Adipocyte (in vitro differentiated cells): ENCODE measurements around the gene TRIM54.

Experiments used
- DNase-seq: peaks from one replicate; pipeline ENCODE4 v3.0.0-alpha.2; 2015; ENCODE audit warnings: low read depth
- H3K27me3 ChIP-seq: replicated peaks from 2 replicates; pipeline ENCODE4 v1.7.0; 2013; ENCODE audit warnings: mild to moderate bottlenecking, low read length, moderate library complexity; ENCODE audit not compliant: control insufficient read depth, insufficient read depth
- H3K36me3 ChIP-seq: 2 replicates; pipeline ENCODE4 v1.7.0; 2013; ENCODE audit warnings: low read length, mild to moderate bottlenecking, moderate library complexity; ENCODE audit not compliant: control insufficient read depth, insufficient read depth, severe bottlenecking
- H3K4me1 ChIP-seq: 2 replicates; pipeline ENCODE4 v1.7.0; 2013; ENCODE audit warnings: mild to moderate bottlenecking, low read length, moderate library complexity; ENCODE audit not compliant: control insufficient read depth, insufficient read depth
- H3K4me3 ChIP-seq: 2 replicates; pipeline ENCODE4 v1.7.0; 2013; ENCODE audit warnings: mild to moderate bottlenecking, low read length, moderate library complexity
- H3K9ac ChIP-seq: 2 replicates; pipeline ENCODE4 v1.7.0; 2013; ENCODE audit warnings: mild to moderate bottlenecking, low read length, moderate library complexity
- H3K9me3 ChIP-seq: 2 replicates; pipeline ENCODE4 v1.7.0; 2013; ENCODE audit warnings: mild to moderate bottlenecking, low read length, moderate library complexity; ENCODE audit not compliant: control insufficient read depth

TRIM54 gene, protein sequence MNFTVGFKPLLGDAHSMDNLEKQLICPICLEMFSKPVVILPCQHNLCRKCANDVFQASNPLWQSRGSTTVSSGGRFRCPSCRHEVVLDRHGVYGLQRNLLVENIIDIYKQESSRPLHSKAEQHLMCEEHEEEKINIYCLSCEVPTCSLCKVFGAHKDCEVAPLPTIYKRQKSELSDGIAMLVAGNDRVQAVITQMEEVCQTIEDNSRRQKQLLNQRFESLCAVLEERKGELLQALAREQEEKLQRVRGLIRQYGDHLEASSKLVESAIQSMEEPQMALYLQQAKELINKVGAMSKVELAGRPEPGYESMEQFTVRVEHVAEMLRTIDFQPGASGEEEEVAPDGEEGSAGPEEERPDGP

DNA sequence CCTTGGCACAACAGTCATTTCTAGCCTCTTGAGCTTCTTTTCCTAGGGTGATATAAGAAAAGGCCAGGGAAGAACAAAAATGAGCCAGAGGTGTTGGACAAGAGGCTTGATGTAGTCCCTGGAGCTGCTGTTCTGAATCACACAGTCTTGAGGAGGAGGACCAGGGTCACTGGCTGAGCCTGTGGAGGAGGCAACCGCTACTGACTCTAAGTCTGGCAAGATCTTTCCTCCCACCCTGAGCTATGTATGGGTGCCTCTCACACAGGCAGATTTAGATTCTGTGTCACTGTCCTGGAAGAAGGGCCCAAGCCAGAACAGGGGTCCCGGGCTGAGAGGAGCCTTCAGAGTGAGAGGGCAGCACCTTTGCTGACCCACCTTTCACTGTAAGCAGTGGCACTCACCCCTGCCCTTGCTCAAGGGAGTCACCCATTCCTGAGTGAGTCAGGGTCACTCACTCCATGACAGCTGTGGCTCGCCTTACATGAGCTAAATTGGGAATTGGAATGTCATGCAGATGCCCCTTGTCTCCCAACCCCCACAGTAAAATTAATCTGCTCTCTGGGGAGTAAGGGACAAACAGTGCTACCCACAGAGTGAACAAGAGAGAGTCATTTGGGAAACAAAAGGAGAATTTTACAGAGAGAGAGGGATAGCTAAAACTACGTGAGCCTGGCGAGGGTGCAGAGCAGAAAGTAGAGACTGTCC, at the start of gene TRIM54:
Gene TRIM54 (plus strand): TSS at position 575 of the 705 bp plus-strand sequence. CDS start 303 bp downstream, outside the sequence.
- DNase-seq = peak; percentile 28
- no peaks in the 10 kb centered on the region for H3K36me3 ChIP-seq
- peaks cover 30% of the 10 kb centered on the region for H3K27me3 ChIP-seq
- no peak within 1 kb of the TSS for H3K9ac ChIP-seq
- H3K4me3 ChIP-seq = no peak within 1 kb of the TSS
- H3K9me3 ChIP-seq = no peaks in the 10 kb centered on the region
- H3K4me1 ChIP-seq = peaks cover 9% of the 10 kb centered on the region

DNA sequence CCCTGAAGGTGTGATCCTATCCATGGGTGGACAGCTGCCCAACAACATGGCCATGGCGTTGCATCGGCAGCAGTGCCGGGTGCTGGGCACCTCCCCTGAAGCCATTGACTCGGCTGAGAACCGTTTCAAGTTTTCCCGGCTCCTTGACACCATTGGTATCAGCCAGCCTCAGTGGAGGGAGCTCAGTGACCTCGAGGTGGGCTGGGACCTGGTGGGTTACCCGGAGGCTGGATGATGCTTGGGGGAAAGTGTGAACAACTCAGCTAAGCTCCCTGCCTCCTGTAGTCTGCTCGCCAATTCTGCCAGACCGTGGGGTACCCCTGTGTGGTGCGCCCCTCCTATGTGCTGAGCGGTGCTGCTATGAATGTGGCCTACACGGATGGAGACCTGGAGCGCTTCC, 48.9 kb upstream of the TRIM54 start:
- Histone ChIP-seq H3K4me3 (no peak overlapping the region), H3K9ac (no peak overlapping the region), H3K36me3 (peaks cover 93% of the 10 kb centered on the region), H3K4me1 (no peaks in the 10 kb centered on the region), H3K27me3 (no peaks in the 10 kb centered on the region), H3K9me3 (no peaks in the 10 kb centered on the region)
- DNase-seq = no peak

DNA sequence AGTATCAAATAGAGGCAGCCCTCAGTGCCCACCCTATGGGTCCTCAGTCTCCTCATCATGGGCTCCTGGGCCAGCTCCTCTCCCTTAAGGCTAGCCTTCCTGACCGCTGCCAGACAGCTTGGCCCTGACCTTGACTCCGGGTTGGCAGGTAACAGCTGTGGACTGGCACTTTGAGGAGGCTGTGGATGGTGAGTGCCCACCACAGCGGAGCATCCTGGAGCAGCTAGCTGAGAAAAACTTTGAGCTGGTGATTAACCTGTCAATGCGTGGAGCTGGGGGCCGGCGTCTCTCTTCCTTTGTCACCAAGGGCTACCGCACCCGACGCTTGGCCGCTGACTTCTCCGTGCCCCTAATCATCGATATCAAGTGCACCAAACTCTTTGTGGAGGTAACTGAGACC, 46.1 kb upstream of the TRIM54 start:
- Histone ChIP-seq H3K9me3 (no peaks in the 10 kb centered on the region), H3K36me3 (peaks cover 99% of the 10 kb centered on the region), H3K4me1 (no peaks in the 10 kb centered on the region), H3K4me3 (no peak overlapping the region), H3K27me3 (no peaks in the 10 kb centered on the region), H3K9ac (no peak overlapping the region)
- DNase-seq = no peak

DNA sequence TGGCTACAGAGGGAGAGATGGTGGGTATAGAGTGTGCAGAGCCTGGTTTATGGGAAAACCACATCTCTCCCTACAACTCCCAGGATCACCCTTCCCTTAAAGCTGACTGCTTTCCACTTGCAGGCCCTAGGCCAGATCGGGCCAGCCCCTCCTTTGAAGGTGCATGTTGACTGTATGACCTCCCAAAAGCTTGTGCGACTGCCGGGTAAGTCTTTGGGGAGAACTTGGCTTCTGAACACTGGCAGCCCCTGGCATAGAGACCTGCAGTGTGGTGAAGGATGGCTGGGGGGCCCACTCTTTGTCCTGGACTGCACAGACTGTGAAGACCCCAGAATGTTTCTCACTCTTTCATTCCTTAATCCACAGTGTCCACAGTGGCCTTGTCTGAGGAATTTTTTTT, 45.6 kb upstream of the TRIM54 start:
- no peaks in the 10 kb centered on the region for H3K4me1 ChIP-seq
- peaks cover 99% of the 10 kb centered on the region for H3K36me3 ChIP-seq
- H3K9ac ChIP-seq = no peak overlapping the region
- H3K4me3 ChIP-seq = no peak overlapping the region
- no peaks in the 10 kb centered on the region for H3K9me3 ChIP-seq
- DNase-seq = no peak
- H3K27me3 ChIP-seq = no peaks in the 10 kb centered on the region

DNA sequence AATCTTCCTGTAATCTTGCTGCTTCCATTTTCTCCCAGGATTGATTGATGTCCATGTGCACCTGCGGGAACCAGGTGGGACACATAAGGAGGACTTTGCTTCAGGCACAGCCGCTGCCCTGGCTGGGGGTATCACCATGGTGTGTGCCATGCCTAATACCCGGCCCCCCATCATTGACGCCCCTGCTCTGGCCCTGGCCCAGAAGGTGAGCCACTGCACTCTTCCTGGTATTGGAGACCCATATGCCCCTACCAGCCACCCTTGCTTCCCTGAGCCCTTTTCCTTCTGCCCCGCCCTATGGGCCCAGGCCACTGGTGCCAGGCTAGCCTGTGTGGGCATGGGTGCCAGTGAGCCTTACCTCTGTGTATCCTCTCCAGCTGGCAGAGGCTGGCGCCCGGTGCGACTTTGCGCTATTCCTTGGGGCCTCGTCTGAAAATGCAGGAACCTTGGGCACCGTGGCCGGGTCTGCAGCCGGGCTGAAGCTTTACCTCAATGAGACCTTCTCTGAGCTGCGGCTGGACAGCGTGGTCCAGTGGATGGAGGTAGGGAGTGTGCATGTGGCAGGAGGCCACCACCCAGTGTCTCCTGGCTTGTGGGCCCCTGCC, 44.8 kb upstream of the TRIM54 start:
- no peaks in the 10 kb centered on the region for H3K9me3 ChIP-seq
- no peak overlapping the region for H3K4me3 ChIP-seq
- no peaks in the 10 kb centered on the region for H3K27me3 ChIP-seq
- H3K9ac ChIP-seq = no peak overlapping the region
- DNase-seq = no peak
- H3K4me1 ChIP-seq = no peaks in the 10 kb centered on the region
- H3K36me3 ChIP-seq = peaks cover 99% of the 10 kb centered on the region

DNA sequence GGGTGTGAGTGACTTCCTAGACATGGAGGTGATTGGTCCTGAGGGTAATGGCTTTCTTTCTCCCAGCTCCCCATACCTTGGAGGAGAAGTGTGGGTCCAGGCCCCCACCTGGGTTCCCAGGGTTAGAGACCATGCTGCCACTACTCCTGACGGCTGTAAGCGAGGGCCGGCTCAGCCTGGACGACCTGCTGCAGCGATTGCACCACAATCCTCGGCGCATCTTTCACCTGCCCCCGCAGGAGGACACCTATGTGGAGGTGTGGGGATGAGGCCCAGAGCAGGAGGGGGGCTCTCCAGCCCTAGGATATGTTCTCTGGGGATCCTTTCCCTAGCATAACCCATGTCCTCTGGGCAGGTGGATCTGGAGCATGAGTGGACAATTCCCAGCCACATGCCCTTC, 43.3 kb upstream of the TRIM54 start:
- no peak for DNase-seq
- H3K9me3 ChIP-seq = no peaks in the 10 kb centered on the region
- H3K27me3 ChIP-seq = no peaks in the 10 kb centered on the region
- no peaks in the 10 kb centered on the region for H3K4me1 ChIP-seq
- peaks cover 99% of the 10 kb centered on the region for H3K36me3 ChIP-seq
- H3K4me3 ChIP-seq = no peak overlapping the region
- H3K9ac ChIP-seq = no peak overlapping the region

DNA sequence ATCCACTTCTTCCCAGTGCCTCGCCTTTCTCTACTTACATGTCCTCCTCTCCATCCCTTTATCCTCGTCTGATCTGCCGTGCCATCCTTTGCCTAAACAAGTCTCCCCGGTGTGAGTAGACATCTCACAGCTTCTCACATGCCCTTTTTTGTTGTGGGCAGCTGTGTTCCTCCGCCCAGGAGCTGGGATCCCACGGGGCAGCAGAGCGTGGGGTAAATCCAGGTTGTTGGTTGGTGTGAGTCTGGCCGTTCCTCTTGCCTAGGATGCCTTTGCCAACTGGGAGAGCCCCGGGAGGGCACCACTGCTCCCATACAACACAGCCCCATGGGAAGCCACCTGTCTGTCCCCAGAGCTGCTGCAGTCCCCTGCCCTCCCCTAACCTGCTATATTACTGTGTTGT, 41.8 kb upstream of the TRIM54 start:
- no peaks in the 10 kb centered on the region for H3K9me3 ChIP-seq
- no peak overlapping the region for H3K9ac ChIP-seq
- H3K27me3 ChIP-seq = no peaks in the 10 kb centered on the region
- H3K4me3 ChIP-seq = no peak overlapping the region
- H3K36me3 ChIP-seq = peaks cover 91% of the 10 kb centered on the region
- no peak for DNase-seq
- no peaks in the 10 kb centered on the region for H3K4me1 ChIP-seq

DNA sequence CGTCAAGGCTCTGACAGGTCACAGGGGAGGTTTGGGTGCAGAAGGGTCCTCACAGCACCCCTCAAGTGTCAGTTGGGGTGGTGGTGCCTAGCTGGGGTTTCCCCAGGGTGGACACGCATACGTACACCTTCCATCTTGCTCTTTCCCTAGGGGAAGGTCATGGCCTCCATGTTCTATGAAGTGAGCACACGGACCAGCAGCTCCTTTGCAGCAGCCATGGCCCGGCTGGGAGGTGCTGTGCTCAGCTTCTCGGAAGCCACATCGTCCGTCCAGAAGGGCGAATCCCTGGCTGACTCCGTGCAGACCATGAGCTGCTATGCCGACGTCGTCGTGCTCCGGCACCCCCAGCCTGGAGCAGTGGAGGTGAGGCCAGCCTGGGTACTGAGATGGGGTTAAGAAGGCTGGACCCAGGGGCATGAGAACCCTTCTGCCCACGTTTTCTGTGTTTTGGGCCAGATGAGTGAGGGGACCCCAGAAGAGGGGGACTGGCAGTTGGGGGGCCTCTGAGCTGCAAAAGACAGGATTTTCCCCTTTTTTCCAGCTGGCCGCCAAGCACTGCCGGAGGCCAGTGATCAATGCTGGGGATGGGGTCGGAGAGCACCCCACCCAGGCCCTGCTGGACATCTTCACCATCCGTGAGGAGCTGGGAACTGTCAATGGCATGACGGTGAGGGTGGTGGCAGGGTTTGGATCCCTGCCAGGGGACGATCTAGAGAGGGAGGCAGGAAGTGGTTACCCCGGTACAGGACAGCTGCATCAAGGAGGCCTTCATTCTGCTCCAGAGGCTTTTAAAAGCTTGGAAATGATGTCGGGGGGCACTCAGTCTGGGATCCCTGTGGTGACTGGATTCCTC, 40.2 kb upstream of the TRIM54 start:
- no peak for DNase-seq
- H3K9ac ChIP-seq = no peak overlapping the region
- H3K4me1 ChIP-seq = no peaks in the 10 kb centered on the region
- H3K36me3 ChIP-seq = peaks cover 75% of the 10 kb centered on the region
- H3K4me3 ChIP-seq = no peak overlapping the region
- H3K9me3 ChIP-seq = no peaks in the 10 kb centered on the region
- no peaks in the 10 kb centered on the region for H3K27me3 ChIP-seq

DNA sequence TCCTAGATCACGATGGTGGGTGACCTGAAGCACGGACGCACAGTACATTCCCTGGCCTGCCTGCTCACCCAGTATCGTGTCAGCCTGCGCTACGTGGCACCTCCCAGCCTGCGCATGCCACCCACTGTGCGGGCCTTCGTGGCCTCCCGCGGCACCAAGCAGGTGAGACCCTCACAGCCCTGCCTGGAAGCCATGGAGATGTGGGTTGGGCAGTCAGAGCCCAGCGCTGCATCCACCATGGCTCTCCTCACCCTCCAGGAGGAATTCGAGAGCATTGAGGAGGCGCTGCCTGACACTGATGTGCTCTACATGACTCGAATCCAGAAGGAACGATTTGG, 39.6 kb upstream of the TRIM54 start:
- H3K36me3 ChIP-seq = peaks cover 69% of the 10 kb centered on the region
- H3K4me1 ChIP-seq = no peaks in the 10 kb centered on the region
- H3K27me3 ChIP-seq = no peaks in the 10 kb centered on the region
- no peaks in the 10 kb centered on the region for H3K9me3 ChIP-seq
- no peak overlapping the region for H3K9ac ChIP-seq
- DNase-seq = no peak
- H3K4me3 ChIP-seq = no peak overlapping the region

DNA sequence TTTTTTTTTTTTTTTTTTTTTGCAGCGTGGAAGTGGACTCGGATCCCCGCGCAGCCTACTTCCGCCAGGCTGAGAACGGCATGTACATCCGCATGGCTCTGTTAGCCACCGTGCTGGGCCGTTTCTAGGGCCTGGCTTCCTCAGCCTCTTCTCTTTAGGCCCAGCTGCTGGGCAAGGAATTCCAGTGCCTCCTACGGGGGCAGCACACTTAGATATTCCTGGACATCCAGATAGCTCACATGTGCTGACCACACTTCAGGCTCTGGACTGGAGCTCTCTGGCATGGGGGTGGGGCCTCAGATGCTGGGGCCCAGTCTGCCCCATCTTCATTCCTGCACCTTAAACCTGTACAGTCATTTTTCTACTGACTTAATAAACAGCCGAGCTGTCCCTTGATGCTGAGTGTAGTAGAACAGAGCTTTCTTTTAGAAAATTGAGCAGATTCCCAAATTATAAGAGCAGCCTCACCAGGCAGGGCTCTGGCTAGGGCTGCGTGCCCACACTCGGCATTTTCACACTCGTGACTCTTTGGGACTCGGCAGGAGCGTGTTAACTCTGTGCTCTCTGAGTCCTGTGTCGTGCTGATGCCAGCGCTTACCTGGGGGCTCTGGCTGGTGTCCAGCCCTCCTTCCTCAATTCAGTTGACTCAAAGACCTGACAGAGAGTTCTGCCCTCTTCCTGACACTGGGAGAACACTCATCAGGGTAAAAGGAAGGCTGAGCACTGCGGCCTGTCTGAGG, 38.7 kb upstream of the TRIM54 start:
- DNase-seq = no peak
- H3K27me3 ChIP-seq = peaks cover 7% of the 10 kb centered on the region
- H3K4me3 ChIP-seq = no peak overlapping the region
- no peak overlapping the region for H3K9ac ChIP-seq
- H3K9me3 ChIP-seq = no peaks in the 10 kb centered on the region
- H3K36me3 ChIP-seq = peaks cover 60% of the 10 kb centered on the region
- H3K4me1 ChIP-seq = no peaks in the 10 kb centered on the region
